Lower leg skin (tissue), 4 donors: Measurements from ENCODE around the gene ATG4B. TPM values are rescaled to one million over a fixed set of nuclear protein-coding genes. Genes with fewer than 3 reads are reported as not detected.

Experiments used
- DNase-seq, 2 donors: peaks; one replicate each; pipeline ENCODE4 v3.0.0-alpha.2; 2019; ENCODE audit warnings: low spot score in 2 of 2
- H3K4me3 ChIP-seq: fragments of 200-600 bp; sonication (generic); 2 replicates; pipeline ENCODE4 v1.5.1; 2017; ENCODE audit warnings: mild to moderate bottlenecking, low read depth; ENCODE audit not compliant: poor library complexity, severe bottlenecking
- POLR2A ChIP-seq, 2 donors: fragments of 450-650 bp; IDR thresholded peaks; one replicate each; pipeline ENCODE4 v1.6.1; 2016 to 2017; ENCODE audit warnings: antibody characterized with exemption in 2 of 2, mild to moderate bottlenecking in 1 of 2, moderate library complexity in 1 of 2
- WGBS, 2 donors: methylation state at CpG; one replicate each; pipeline ENCODE4 v1.1.5; 2018; 5-methylcytosine and 5-hydroxymethylcytosine counted together
- intact Hi-C: fragments of 100-400 bp; cut with DNase I; formaldehyde crosslinking; loops from one replicate; pipeline ENCODE4 v1.15.0; 2023; ENCODE audit warnings: low total_unique reads
- total RNA-seq, 4 donors: library from RNA; depleted of rRNA; stranded (reverse); fragments of >200 nt; gene quantifications; one replicate each; pipeline ENCODE4 v1.1.0, GENCODE V29; 2016
- TF ChIP-seq, protein P1 (sequence below), 3 donors: fragments of 450-650 bp; IDR thresholded peaks; one replicate each; pipeline ENCODE4 v1.5.1; 2016; ENCODE audit warnings: antibody characterized with exemption in 3 of 3, mild to moderate bottlenecking in 3 of 3, moderate library complexity in 2 of 3

Gene ATG4B
- total RNA-seq, 4 donors from 2014 or later, result 48.4 to 86.2 (median 63.3) TPM

DNA sequence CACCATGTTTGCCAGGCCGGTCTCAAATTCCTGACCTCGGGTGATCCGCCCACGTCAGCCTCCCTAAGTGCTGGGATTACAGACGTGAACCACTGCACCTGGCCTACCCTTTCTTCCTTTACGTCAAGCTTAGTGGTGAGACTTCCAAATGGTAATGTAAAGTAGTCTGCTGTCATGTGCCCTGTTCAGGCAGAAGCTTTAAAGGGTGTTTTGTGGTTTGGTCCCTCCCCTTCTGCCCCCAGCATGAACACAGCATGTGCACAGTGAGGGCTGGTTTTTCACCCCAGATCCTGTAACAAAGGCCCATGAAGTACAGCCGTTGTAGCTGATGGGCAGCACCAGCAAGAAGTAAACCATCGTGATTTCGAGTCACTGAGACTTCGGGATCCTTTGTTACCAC is 51.8 kb downstream of the ATG4B start:
- intact Hi-C loops, result no loop called here
- no peak for TF ChIP-seq POLR2A (IDR thresholded peaks at IDR 0.05)
- TF ChIP-seq, protein P1, sequence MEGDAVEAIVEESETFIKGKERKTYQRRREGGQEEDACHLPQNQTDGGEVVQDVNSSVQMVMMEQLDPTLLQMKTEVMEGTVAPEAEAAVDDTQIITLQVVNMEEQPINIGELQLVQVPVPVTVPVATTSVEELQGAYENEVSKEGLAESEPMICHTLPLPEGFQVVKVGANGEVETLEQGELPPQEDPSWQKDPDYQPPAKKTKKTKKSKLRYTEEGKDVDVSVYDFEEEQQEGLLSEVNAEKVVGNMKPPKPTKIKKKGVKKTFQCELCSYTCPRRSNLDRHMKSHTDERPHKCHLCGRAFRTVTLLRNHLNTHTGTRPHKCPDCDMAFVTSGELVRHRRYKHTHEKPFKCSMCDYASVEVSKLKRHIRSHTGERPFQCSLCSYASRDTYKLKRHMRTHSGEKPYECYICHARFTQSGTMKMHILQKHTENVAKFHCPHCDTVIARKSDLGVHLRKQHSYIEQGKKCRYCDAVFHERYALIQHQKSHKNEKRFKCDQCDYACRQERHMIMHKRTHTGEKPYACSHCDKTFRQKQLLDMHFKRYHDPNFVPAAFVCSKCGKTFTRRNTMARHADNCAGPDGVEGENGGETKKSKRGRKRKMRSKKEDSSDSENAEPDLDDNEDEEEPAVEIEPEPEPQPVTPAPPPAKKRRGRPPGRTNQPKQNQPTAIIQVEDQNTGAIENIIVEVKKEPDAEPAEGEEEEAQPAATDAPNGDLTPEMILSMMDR (IDR thresholded peaks at IDR 0.05), result no peak
- DNase-seq, result no peak
- WGBS, 2 donors, result 91% methylated on average over 10 of the region's 10 CpGs
- no peak overlapping the region for H3K4me3 ChIP-seq

DNA sequence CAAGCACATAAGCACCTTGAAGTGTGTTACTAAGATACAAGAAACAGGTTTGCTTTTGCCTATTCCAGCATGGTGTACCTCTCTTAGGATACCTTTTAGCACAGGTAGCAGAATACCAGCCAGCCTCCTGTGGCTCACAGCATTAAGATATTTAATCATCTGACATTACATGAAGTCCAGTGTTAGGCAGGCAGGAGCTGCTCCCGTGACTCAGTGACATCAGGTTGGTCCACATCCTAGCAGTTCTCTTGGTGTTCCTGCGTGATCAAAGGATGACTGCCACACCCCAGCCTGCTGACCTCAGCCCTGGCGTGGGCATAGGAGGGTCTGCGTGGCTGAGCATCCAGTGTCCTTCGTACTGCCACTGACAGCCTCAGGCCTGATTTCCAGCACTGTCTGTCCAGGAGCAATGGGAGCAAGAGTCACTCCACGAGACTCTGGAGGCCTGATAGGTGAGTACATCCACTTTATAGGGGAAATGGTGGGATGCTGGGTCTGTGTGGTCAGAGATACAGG is 52.8 kb downstream of the ATG4B start:
- 87 to 89% methylated on average over 5 to 6 of the region's 6 CpGs for WGBS, 2 donors
- H3K4me3 ChIP-seq, result no peak overlapping the region
- intact Hi-C loops, result no loop called here
- no peak for DNase-seq
- TF ChIP-seq, protein P1 (IDR thresholded peaks at IDR 0.05), result no peak
- TF ChIP-seq POLR2A (IDR thresholded peaks at IDR 0.05), result no peak

DNA sequence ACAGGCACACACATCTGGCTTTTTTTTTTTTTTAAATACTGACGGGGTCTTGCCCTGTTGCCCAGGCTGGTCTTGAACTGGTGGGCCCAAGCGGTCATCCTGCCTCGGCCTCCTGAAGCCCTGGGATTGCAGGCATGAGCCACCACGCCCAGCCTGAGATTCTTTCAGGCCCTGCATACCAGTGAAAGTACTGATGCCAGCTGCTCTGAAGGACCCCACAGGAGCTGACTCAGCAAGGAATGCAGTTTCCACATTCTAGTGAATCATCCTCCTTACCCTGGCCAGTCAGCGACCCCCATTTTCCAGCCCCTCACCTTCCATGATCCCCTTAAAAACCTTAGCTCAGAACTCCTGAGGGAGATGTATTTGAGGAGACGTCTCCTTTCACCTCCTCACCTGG is 55.0 kb downstream of the ATG4B start:
- no peak for DNase-seq
- TF ChIP-seq, protein P1 (IDR thresholded peaks at IDR 0.05), result no peak
- TF ChIP-seq POLR2A (IDR thresholded peaks at IDR 0.05), result no peak
- H3K4me3 ChIP-seq, result no peak overlapping the region
- 88 to 93% methylated on average over 6 of the region's 6 CpGs for WGBS, 2 donors
- intact Hi-C loops, result no loop called here

DNA sequence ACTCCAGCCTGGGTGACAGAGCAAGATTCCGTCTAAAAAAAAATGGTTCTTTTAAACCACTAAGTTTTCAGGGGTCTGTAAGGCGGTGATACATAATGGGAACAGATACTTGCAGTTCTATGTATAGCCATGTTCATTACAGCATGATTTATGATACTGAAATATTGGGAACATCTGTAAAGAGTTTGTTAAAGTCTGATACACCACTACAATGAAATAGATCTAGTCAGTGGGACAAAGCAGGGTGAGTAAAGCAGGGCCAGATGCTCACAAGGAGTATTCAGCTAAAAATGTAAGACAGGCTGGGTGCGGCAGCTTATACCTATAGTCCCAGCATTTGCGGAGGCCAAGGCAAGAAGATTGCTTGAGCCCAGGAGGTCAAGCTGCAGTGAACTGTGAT is 58.2 kb downstream of the ATG4B start:
- TF ChIP-seq, protein P1 (IDR thresholded peaks at IDR 0.05), result no peak
- TF ChIP-seq POLR2A (IDR thresholded peaks at IDR 0.05), result no peak
- no peak overlapping the region for H3K4me3 ChIP-seq
- WGBS, 2 donors, result 86 to 97% methylated on average over 4 of the region's 4 CpGs
- intact Hi-C loops, result no loop called here
- no peak for DNase-seq

DNA sequence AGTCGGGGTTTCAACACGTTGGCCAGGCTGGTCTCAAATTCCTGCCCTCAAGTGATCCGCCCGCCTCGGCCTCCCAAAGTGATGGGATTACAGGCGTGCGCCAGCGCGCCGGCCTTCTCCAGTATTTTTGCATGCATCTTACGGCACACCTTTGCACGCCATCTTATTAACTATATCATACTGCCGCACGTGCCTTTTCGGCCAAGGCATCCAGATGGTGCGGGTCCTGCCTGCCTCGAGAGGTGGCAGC is 63.6 kb downstream of the ATG4B start:
- peak overlapping the region; percentile 67 for H3K4me3 ChIP-seq
- peak in 1 of 2 donors; percentile 72 for DNase-seq
- 2 to 3% methylated on average over 17 of the region's 17 CpGs for WGBS, 2 donors
- intact Hi-C loops, result no loop called here
- TF ChIP-seq POLR2A (IDR thresholded peaks at IDR 0.05), result no peak
- TF ChIP-seq, protein P1 (IDR thresholded peaks at IDR 0.05), result no peak

DNA sequence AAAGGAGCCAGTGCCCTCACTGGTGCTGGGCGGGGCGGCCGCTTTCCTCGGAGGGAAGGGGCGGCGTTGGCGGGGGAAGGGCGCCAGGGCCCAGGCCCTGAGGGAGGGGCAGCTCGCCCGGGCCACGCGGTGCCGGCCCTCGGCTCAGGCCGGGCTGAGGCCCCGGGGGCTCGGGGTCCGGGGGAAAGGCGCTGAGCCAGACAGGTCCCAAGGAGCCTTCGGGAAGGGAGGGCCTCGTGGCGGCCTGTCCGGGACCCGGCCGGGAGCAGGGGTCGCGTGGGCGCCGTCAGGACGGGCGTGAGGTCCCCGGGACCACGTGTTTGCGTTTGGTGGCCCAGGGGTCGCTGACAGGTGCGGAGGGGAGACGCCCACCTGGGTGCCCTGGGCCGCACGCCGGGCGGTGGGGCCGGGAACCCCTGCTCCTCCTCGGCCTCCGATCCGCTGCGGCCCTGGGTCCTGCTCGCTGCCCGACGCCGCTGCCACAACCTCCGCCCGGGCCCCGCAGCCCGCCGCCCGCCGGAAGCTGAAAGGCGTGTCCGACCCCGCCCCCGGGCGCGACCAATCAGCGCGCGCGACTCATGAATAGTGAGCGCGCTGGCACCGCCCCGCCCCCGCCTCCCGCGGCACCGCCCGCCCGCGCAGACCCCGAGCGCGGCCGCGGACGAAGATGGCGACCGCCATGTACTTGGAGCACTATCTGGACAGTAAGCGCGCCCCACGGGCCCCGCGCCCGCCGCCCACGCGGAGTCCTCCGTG is 64.1 kb downstream of the ATG4B start, which contains the start of gene ING5:
ING5 (plus strand) TSS at position 641 of the 756 bp plus-strand sequence; CDS start at position 668, 27 bp downstream.
- 1% methylated on average over 31 to 51 of the region's 96 CpGs for WGBS, 2 donors
- intact Hi-C loops, result no loop called here
- TF ChIP-seq, protein P1 (IDR thresholded peaks at IDR 0.05), result no peak
- TF ChIP-seq POLR2A (IDR thresholded peaks at IDR 0.05), result no peak
- peak; percentile 94 to 99 for DNase-seq
- peak within 1 kb of the TSS; percentile 76 for H3K4me3 ChIP-seq
